Osteocyte (in vitro differentiated cells): ENCODE results near the gene COL4A2. TPM values are rescaled to one million over a fixed set of nuclear protein-coding genes. Genes with fewer than 3 reads are reported as not detected.

ENCODE experiments used
- DNase-seq: peaks from one replicate; pipeline ENCODE4 v3.0.0; 2021; ENCODE audit warnings: mixed read lengths; ENCODE audit not compliant: unreplicated experiment; ENCODE audit errors: extremely low spot score
- H3K27ac Mint-ChIP-seq: one replicate; pipeline ENCODE4 v1.8.0; 2021; ENCODE audit warnings: mild to moderate bottlenecking, mixed read lengths; ENCODE audit not compliant: unreplicated experiment
- H3K27me3 Mint-ChIP-seq: one replicate; pipeline ENCODE4 v1.8.0; 2021; ENCODE audit warnings: mixed read lengths; ENCODE audit not compliant: unreplicated experiment
- H3K36me3 Mint-ChIP-seq: one replicate; pipeline ENCODE4 v1.8.0; 2021; ENCODE audit warnings: mixed read lengths; ENCODE audit not compliant: unreplicated experiment
- H3K4me1 Mint-ChIP-seq: one replicate; pipeline ENCODE4 v1.8.0; 2021; ENCODE audit warnings: mixed read lengths; ENCODE audit not compliant: unreplicated experiment
- H3K4me3 Mint-ChIP-seq: one replicate; pipeline ENCODE4 v1.8.0; 2021; ENCODE audit warnings: mild to moderate bottlenecking, moderate library complexity, mixed read lengths; ENCODE audit not compliant: unreplicated experiment
- H3K9me3 Mint-ChIP-seq: one replicate; pipeline ENCODE4 v1.8.0; 2021; ENCODE audit warnings: mixed read lengths; ENCODE audit not compliant: unreplicated experiment
- total RNA-seq: library from RNA; stranded (reverse); gene quantifications from 2 replicates; pipeline ENCODE4 v1.2.1, GENCODE V29; 2021
- TF ChIP-seq, protein P1 (sequence below): fragments of 200-600 bp; sonication (generic); IDR thresholded peaks from 2 replicates; pipeline ENCODE4 v1.5.0; 2021; ENCODE audit warnings: antibody characterized with exemption, mild to moderate bottlenecking, moderate library complexity

Gene COL4A2
- total RNA-seq, 1 donor from 2014 or later: 2,001 TPM

DNA sequence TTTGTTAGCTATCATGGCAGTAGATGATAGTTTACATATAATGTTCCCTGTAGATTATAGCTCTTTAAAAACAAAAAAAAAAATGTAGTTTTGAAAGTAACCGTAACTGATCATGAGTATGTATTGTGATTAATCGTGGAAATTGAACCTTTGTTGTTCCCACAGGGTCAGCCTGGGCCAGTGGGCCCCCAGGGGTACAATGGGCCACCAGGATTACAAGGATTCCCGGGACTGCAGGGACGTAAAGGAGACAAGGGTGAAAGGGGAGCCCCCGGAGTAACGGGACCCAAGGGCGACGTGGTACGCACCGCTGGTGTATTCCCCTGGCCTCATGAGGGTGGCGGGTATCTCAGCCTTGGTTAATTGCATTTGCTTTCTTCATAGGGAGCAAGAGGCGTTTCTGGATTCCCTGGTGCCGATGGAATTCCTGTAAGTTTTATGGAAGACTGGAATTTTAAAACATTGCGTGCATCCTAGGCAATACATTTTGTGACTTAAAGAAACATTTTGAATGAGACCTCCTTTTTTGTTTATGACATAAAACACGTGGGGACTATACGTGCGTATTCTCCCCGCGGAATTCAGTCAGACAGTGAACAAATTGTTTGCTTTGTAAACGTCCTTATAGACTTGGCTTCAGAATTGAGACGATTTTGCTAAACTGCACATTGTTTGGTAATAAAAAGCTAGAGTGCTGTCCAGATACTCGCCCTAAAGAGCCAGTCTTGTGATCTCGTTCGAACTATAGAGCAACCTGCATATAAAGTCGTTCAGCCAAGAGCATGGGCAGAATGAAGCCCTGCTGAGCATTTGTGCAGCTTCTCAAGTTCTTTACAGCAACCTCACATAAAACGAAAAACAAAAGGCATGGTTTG is 117.7 kb downstream of the COL4A2 start:
- Mint-ChIP-seq H3K4me3 (peak overlapping the region; percentile 4), H3K9me3 (no peaks in the 10 kb centered on the region), H3K36me3 (peaks cover 65% of the 10 kb centered on the region), H3K4me1 (peaks cover 65% of the 10 kb centered on the region), H3K27me3 (no peaks in the 10 kb centered on the region), H3K27ac (peak overlapping the region; percentile 91)
- TF ChIP-seq, protein P1, sequence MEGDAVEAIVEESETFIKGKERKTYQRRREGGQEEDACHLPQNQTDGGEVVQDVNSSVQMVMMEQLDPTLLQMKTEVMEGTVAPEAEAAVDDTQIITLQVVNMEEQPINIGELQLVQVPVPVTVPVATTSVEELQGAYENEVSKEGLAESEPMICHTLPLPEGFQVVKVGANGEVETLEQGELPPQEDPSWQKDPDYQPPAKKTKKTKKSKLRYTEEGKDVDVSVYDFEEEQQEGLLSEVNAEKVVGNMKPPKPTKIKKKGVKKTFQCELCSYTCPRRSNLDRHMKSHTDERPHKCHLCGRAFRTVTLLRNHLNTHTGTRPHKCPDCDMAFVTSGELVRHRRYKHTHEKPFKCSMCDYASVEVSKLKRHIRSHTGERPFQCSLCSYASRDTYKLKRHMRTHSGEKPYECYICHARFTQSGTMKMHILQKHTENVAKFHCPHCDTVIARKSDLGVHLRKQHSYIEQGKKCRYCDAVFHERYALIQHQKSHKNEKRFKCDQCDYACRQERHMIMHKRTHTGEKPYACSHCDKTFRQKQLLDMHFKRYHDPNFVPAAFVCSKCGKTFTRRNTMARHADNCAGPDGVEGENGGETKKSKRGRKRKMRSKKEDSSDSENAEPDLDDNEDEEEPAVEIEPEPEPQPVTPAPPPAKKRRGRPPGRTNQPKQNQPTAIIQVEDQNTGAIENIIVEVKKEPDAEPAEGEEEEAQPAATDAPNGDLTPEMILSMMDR: no peak
- DNase-seq: no peak

DNA sequence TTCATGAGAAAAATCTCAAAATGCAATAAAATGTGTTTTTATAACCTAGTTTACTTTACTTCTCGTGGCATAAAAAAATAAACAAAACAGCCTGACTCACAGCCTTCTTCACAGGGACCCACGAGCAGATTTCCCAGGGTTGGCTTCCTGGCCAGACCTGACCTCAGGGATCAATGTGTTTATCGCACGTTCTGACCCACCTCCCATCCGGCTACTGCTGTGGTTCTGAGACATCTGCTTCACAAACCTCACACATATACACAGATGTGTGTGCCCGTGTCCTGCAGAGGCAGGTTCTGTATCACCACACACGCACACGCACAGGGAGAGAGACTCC is 118.3 kb downstream of the COL4A2 start:
- H3K9me3 Mint-ChIP-seq: no peaks in the 10 kb centered on the region
- no peak overlapping the region for H3K4me3 Mint-ChIP-seq
- no peaks in the 10 kb centered on the region for H3K27me3 Mint-ChIP-seq
- peaks cover 63% of the 10 kb centered on the region for H3K4me1 Mint-ChIP-seq
- no peak for DNase-seq
- TF ChIP-seq, protein P1: no peak
- peaks cover 63% of the 10 kb centered on the region for H3K36me3 Mint-ChIP-seq
- peak overlapping the region; percentile 91 for H3K27ac Mint-ChIP-seq

DNA sequence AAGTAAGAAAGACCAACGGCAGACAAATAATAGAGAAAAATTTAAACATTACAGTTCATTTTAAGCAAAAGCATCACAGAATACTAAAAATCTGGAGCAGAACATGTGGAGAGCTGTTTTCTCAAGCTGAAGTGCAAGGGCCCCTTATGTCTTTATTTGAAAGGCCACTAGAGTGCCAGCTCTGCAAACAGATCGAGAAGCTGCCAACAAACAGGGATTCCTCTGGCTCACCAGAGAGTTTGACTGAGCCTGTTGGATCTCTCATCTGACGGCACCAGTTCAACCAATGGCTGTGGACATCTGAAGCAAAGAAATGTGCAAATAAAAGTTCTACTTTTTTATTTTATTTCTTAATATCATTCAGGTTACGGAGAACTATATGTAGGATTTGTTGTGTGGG is 119.7 kb downstream of the COL4A2 start:
- Mint-ChIP-seq H3K36me3 (peaks cover 64% of the 10 kb centered on the region), H3K27me3 (no peaks in the 10 kb centered on the region), H3K9me3 (no peaks in the 10 kb centered on the region), H3K4me3 (no peak overlapping the region), H3K4me1 (peaks cover 54% of the 10 kb centered on the region), H3K27ac (peak overlapping the region; percentile 91)
- TF ChIP-seq, protein P1: no peak
- no peak for DNase-seq

GRCh38 chr13:110428313-110428712 is 121.2 kb downstream of the COL4A2 start:
- H3K27ac Mint-ChIP-seq: peak overlapping the region; percentile 91
- DNase-seq: no peak
- TF ChIP-seq, protein P1: no peak
- H3K4me3 Mint-ChIP-seq: no peak overlapping the region
- H3K36me3 Mint-ChIP-seq: peaks cover 69% of the 10 kb centered on the region
- no peaks in the 10 kb centered on the region for H3K9me3 Mint-ChIP-seq
- H3K27me3 Mint-ChIP-seq: no peaks in the 10 kb centered on the region
- peaks cover 56% of the 10 kb centered on the region for H3K4me1 Mint-ChIP-seq

- Mint-ChIP-seq H3K27me3 (no peaks in the 10 kb centered on the region), H3K4me1 (peaks cover 53% of the 10 kb centered on the region), H3K27ac (no peak overlapping the region), H3K4me3 (no peak overlapping the region), H3K9me3 (no peaks in the 10 kb centered on the region), H3K36me3 (peaks cover 78% of the 10 kb centered on the region)
- DNase-seq: no peak
- TF ChIP-seq, protein P1: no peak
Observed at GRCh38 chr13:110430391-110431336, 123.6 kb downstream of the COL4A2 start.
